ENCODE data around the gene NFKBIL1.
"Not testable (repeated sequence)": the region's sequence is repeated elsewhere in the genome, so short reads cannot be mapped to it uniquely, and the experiment has no call there.

NFKBIL1 gene

DNA sequence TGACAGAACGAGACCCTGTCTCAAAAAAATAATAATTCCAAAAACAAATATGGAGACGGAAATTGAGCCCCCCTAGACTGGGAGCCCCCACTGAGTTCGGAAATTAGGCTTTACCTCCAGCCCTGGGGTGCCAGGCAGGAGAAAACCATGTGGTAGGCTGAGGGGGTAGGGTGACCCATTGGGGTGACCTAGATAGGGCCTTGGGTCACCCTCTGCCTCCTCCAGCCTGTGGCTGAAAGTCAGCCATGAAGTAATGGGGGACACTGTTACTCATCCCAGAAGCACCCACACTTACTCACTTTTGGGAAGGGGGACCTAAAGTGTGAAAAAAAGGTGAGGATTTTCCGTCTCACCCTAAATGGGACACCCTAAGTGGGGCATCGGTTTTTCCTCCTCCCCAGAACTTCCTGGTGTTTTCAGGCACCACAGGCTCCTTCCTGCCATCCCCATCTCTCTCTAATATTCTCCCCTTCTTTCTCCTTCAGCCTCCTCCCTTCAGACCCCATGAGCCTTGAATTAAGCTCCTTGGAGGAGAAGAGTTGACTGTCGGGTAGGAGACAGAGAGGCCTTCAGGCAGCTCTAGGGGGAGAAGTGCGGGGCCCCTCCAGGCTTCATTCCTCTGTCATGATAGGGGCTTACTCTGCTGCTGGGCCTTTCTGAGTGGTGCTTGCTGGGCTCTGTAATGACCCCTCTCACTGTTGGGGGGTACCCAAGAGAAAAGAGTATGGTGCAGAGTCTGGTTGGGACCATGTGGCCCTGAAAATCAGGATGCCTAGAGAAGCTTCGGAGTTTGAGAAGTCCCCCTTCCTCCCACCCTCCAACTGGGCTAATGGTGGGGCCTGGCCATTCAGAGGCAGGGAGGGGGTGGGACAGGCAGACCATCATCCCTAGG, 32.4 kb downstream of the NFKBIL1 start:
- no peak for DNase-seq (ENCODE audit: extremely low read depth in 1 of 2, low read depth in 1 of 2)

DNA sequence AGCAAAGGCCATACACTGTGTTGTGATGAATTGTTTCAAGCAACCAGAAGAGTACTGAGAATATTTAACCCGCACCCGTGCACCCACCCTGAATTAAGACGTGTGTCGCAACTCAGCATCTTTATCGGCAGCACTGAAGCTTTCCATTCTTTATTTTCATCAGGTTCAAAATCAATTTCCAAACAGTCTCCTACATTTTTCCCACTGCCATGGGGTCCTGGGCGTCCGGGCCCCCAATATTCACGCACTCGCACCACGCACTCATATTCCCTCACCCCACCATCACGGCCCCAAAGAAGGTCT, 33.0 kb downstream of the NFKBIL1 start:
- no peak for DNase-seq (ENCODE audit: extremely low read depth in 1 of 2, low read depth in 1 of 2)

DNA sequence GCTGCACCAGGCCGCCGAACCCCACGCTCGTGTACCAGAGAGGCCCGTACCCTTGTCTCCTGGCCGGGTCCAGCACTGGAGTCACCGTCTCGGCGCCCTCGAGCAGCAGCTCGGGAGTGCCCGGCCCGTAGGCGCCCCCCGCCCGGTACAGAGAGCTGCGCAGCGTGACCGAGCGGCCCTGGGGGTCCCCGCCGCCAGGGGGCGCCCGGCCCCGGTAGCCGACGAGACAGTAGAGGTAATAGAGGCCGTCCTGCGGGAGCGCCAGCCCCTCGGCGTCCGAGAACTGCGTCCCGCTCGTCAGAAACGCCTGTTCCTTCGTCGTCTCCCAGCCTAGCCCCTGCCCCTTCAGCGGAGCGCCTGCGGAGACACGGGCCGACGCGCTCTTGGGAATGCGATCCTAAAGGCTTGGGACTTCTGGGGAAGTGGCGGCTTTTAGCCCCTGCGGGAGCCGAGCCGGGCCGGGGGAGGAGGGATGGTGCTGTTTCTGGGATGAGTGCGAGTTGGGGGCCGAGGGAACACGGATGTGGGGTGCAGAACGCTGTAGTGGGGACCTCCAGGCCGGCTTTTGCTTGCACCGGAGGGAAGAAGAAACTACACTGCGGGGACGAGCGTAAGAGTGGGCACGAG, 33.5 kb downstream of the NFKBIL1 start:
- peak; percentile 62 to 89 for DNase-seq (ENCODE audit: extremely low read depth in 1 of 2, low read depth in 1 of 2)

DNA sequence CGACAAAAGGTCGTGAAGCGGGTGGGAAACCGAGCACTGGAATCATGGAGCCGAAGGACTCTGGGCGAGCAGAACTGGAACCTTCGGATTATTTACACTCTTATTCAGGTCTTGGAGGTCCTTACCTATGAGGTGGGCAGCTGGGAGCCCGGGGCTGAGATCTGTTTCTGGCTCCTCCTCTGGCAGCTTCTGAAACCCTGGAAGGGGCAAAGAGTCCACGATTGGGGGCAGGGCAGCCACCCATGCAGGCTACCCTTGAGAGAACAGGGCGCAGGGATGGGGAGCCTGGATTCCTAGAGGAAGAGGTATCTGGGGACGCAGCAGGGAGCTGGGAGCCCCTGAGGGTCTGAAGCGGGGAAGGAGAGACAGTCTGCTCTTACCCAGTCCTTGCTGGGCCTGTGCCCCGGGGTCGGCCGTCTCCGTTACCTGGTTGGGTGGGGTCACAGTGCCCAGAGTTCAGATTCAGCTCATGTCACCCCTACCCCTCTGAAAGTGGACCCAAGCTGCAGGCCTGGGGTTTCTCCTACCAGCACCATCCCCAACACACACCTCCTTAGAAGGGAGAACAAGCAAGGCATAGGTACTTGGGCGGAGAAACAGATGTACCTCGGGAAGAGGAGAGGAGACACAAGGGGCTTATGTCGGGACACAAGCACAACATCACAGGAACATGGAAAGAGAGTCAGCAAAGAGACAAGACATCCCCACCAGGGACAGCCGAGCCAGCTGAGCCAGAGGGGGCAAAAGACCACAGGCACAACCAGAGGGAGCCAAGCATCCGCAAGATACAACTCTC, 34.2 kb downstream of the NFKBIL1 start:
- DNase-seq (ENCODE audit: extremely low read depth in 1 of 2, low read depth in 1 of 2) = no peak

DNA sequence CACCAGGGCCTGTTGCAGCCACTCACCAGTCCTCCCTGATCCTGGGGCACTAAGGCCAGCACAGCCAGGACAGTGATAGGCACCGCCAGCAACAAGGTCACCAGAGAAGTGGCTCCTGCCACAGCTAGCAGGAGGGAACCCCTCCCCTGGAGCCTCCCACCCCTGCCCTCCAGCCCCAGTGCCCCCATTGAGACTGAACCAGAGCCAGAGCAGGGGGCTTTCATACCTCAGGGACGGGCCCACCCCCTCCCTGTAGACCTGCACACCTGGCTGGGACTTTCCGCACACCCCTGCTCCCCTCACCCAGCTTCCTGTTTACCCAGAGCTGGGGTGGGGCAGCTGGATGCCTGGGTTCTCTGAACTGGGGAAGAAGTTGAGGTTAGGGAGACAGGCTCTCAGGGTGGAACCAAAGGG, 34.8 kb downstream of the NFKBIL1 start, which contains the start of gene LTB:
LTB (minus strand) TSS at position 195 of the 414 bp plus-strand sequence; CDS start at position 188, 7 bp downstream.
- DNase-seq (ENCODE audit: extremely low read depth in 1 of 2, low read depth in 1 of 2) = no peak

DNA sequence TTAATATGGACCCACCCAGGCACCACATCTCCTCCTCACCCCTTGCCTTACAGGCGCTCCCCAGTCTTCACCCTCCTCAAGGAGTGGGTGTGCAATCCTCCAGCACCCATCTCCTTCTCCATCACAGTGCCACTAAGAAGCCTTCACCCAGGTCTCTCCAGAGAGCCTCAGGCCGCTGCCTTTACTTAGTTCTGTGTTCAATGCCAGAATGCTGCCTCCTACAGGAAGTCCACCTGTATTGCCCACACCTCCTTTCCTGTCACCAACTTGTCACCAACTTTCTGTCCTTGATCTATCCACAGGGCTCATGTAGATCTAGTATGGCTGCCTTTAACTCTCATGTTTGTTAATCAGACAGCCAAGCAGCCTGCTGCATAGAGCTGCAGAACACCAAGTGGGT, 38.1 kb downstream of the NFKBIL1 start:
- no peak for DNase-seq (ENCODE audit: extremely low read depth in 1 of 2, low read depth in 1 of 2)

DNA sequence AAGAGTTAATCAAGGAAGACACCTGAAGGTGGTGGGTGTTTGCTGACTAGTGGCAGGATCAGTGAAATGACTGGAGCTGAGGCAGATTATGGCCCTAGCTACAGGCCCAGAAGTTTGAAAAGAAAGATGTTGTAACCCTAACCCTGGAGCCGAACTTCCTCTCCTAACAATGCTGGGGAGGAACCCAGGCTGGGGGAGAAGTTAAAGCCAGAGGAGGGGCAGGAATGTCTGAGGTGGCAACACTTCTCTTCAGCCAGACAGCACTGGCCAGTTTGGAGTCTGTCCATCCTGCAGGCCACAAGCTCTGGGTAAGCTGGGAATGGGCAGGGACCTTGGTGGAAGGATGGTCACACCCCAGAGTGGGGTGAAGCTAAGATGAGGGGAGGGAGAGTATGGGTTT, 38.6 kb downstream of the NFKBIL1 start, which contains the start of gene LST1:
LST1 (plus strand) TSS at position 270 of the 400 bp plus-strand sequence. CDS start 1,023 bp downstream, outside the sequence.
- DNase-seq (ENCODE audit: extremely low read depth in 1 of 2, low read depth in 1 of 2) = no peak

DNA sequence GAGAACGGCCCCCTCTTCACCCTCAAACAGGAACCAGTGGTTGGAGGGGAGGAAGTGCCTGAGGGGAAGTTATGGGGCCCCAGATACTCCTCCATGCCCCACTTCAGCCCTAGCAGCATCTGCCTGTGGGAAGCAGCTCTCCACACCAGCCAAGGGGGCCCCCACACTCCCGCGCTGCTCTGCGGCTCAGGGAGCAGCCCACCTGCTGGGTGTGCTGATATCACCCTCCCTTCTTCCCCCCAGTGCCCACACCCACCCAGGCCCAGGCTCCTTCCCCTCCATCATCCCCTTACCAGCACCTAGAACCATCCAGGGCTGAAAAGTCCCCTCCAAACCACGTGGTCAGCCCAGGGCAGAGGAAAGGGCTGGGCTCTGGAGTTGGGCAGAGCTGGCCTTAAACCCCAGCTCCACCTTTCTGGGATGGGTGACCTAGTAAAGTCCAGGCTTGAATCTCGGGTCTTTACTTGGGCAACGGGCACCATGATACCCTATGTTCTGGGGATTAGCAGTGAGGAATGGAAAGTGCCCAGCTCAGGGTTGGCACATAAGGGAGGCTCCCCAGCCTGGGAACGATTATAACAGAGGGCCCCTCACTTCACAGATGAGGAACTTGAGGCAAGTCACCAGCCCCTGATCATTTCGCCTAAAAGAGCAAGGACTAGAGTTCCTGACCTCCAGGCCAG, 39.3 kb downstream of the NFKBIL1 start:
- DNase-seq (ENCODE audit: extremely low read depth in 1 of 2, low read depth in 1 of 2) = no peak

DNA sequence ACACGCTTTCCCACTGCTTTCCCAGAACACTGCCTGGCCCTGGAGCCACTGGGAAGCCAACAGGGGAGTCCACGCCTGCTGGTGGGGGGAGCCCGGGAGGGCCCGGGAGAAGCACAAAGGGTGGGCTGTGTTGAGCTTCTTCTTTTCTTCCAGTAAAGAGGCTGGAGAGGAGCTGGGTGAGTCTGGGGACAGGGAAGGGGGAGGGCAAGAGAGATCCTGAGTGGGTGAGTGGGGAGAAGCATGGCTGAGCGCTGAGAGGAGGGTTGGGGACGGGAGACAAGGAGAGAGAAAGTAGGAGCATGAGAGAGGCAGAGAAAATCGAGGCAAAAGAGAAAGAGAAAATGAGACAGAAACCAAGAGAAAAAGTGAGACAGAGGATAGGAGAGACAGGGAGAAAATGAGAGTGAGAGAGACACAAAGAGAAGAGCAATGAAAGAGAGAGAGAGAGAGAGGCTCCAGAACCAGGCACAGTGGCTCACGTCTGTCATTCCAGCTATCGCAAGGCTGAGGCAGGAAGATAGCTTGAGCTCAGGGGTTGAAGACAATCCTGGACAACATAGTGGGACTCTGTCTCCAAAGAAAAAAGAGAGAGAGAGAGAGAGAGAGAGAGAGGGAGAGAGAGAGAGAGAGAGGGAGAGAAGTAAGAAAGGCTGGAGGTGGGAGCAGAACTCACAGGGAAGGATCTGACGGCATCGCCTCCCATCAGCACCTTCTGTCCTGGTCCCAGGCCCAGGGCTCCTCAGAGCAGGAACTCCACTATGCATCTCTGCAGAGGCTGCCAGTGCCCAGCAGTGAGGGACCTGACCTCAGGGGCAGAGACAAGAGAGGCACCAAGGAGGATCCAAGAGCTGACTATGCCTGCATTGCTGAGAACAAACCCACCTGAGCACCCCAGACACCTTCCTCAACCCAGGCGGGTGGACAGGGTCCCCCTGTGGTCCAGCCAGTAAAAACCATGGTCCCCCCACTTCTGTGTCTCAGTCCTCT, 40.7 kb downstream of the NFKBIL1 start:
- no peak for DNase-seq (ENCODE audit: extremely low read depth in 1 of 2, low read depth in 1 of 2)

DNA sequence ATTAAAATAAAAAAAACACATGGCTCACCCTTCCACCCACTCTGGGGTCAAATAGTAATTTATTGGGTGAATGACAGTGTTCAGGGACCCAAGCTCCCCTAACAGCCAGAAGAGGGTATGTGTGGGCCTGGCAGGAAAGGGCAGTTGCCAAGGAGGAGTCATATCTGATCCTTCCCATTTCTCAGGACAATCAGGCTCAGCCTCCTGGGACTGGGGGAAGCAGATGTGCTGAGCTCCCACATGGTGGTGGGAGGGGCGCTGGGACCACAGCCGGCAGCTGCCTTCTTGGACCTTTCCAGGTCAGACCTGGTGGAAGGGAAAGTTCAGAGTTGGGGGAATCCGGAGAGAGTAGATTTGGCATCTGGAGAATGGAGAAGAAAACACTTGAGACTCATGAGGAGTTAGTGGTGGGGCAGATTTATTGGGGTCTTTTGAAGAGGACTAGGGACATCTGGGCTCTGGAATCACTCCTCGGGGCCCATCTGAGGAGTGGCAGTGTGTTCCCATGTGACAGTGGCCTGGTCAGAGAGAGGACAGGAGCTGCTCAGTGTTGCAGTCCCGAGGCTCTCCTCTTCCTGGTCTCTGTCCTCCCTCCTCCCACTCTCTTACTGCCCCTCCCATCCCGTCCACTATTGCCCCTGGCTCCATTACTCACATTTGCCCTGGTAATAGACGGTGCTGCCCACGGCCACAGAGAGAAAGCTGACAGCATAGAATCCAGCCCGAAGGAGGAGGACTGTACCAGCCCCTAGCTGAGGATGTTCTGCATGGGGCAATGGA, 41.7 kb downstream of the NFKBIL1 start:
- no peak for DNase-seq (ENCODE audit: extremely low read depth in 1 of 2, low read depth in 1 of 2)

DNA sequence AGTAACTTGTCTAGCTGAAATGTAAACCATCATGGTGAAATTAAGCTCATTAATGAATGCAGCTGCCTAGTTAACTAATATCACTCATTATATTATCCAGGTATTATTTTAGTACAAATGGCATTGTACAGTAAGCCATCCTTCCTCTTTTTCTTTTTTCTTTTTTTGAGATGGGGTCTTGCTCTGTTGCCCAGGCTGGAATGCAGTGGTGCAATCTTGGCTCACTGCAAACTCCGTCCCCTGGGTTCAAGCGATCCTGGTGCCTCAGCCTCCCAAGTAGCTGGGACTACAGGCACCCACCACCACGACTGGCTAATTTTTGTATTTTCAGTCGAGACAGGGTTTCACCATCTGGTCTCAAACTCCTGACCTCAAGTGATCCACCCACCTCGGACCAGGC, 43.3 kb downstream of the NFKBIL1 start:
- DNase-seq (ENCODE audit: extremely low read depth in 1 of 2, low read depth in 1 of 2) = not testable (repeated sequence)

DNA sequence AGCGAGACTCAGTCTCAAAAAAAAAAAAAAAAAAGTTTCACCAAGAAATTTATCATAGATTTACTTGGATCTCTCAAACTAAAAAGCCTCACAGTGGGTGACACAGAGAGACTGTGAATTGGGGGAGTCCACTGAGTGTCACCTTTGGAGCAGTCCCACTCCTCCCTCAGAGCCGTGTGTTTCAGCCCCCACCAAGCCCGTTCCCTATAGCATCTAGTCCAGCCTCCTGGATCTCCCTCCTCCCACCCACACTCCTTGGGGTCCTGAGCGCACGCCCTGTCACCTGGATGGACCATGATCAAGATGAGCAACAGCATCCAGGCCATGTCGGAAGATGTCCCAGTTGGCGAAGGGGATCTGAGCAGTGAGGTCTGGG, 45.0 kb downstream of the NFKBIL1 start:
- no peak for DNase-seq (ENCODE audit: extremely low read depth in 1 of 2, low read depth in 1 of 2)

DNA sequence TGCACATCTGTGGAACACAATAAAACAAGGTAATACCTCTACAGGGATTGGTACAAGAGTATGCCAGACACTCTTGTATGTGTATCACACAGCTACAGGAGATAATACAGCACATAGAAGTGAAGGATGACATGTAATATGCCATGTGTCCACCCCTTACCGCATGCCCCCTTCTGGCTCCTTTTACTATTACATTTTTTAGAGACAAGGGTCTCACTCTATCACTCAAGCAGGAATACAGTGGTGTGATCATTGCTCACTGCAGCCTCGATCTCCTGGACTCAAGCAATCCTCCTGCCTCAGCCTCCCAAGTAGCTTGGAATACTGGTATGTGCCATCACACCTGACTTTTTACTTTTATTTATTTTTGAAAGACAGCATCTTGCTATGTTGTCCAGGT, 49.6 kb downstream of the NFKBIL1 start:
- DNase-seq (ENCODE audit: extremely low read depth in 1 of 2, low read depth in 1 of 2) = no peak

DNA sequence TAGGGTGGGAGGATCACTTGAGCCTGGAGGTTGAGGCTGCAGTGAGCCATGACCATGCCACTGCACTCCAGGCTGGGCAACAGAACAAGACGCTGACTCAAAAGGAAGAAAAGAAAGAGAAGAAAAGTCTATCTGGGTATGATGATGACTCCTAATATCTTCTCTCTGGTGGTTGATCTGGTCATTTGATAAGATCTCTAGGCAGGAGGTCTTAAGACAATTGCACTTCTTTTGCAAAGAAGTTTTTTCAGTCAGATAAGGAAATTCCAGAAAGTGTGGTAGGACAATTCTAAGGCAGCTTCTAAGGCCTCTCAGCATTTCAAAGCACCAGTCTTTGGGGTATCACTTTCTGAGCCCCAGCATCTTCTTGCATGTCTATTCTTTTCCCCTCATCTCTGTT, 59.9 kb downstream of the NFKBIL1 start:
- no peak for DNase-seq (ENCODE audit: extremely low read depth in 1 of 2, low read depth in 1 of 2)

All from activated CD8-positive, alpha-beta memory T cell treated with anti-CD3 and anti-CD28 coated beads for 1 hour (primary cell).